ENCODE results near the gene CENPP. TPM values are rescaled to one million over a fixed set of nuclear protein-coding genes. Genes with fewer than 3 reads are reported as not detected.

Gene CENPP
- polyA plus RNA-seq, 2 of the 4 experiments (the other 2 are of a cell fraction) = 7.2 to 13.4 TPM

DNA sequence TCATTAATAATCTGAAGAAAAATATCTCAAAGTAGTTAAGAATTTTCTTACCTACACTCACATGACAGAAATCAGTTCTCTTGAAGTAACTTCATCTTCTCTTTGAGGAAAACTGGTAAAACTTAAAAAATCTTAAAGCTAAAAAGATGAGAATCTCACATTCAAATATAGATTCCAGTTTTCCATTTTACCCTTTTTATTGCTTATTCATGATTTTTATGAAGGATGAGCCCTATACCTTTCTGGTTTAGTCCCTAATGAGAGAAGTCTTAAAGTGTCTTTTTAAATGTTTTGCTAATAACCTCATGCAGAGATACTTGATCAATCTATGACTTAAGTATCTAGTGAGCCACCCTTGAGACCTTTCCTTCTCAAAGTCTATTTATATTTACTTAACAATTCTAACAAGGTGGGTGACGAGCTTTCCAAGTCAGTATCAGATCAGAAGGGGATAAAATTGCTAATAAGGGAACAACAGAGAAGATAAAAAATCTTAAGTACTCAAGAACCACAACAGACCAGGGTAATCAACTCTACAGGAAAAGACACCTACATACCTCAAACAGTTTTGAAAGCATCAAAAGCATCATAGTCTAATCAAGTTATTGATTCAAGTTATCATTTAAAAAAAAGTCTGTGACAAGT is 34.8 kb upstream of the CENPP start:
- Histone ChIP-seq H3K4me1 (peaks cover 22% of the 10 kb centered on the region), H3K4me2 (peak overlapping the region; percentile 92), H3K27ac (no peak overlapping the region), H3K9me3 (no peaks in the 10 kb centered on the region), H3K4me3 (peak overlapping the region; percentile 73; the same call in 1 of the 3 replicates)
- DNase-seq (ENCODE audit: low read depth in 1 of 2, low spot score in 1 of 2) (no peak), ATAC-seq (no peak), FAIRE-seq (no peak)
- 88% methylated on average over 1 of the region's 1 CpG for WGBS (ENCODE audit: missing lambda C conversion rate)
- POLR2A ChIA-PET = no interaction called here
- TF ChIP-seq MAFK (IDR thresholded peaks at IDR 0.05; ENCODE audit: partially characterized antibody) (peak; percentile 48), CHD2 (IDR thresholded peaks at IDR 0.05; ENCODE audit: low read length, partially characterized antibody) (no peak)
- CTCF ChIA-PET = interaction anchor here (1.0 to 5.5 kb wide), 5 partner anchors 10 to 474 kb away, joined by 3 to 38 read pairs (median 3); no protein-coding TSS in a partner anchor

DNA sequence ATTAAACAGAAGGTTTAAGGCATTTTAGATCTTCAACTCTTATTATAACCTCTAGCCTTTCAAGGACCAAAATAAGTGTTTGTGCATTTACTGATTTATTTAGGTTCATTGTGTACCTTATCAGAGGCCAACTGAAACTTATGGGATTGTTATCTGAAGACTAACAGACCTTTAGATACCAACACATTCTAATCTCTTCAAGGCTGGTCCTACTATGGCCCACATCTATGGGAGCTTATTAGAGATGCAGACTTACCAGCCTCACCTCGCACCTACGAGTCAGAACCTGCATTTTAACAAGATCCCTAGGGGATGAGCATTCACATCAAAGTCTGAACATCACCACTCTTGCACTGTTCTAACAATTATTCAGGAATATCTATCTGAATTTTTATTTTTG is 34.2 kb upstream of the CENPP start:
- TF ChIP-seq, protein P1, sequence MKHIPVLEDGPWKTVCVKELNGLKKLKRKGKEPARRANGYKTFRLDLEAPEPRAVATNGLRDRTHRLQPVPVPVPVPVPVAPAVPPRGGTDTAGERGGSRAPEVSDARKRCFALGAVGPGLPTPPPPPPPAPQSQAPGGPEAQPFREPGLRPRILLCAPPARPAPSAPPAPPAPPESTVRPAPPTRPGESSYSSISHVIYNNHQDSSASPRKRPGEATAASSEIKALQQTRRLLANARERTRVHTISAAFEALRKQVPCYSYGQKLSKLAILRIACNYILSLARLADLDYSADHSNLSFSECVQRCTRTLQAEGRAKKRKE (CRISPR knock-in tag; IDR thresholded peaks at IDR 0.05; ENCODE audit: low read depth) = no peak
- TF ChIP-seq HEYL (CRISPR knock-in tag; IDR thresholded peaks at IDR 0.05) (no peak), SMC3 (IDR thresholded peaks at IDR 0.05) (no peak), JUN (IDR thresholded peaks at IDR 0.05) (no peak), SREBF2 (IDR thresholded peaks at IDR 0.05) (no peak), TP53 (CRISPR knock-in tag; IDR thresholded peaks at IDR 0.05) (no peak), RARB (CRISPR knock-in tag; IDR thresholded peaks at IDR 0.05) (no peak), RCOR1 (IDR thresholded peaks at IDR 0.05; ENCODE audit: low read depth, low read length) (no peak), KDM5A (IDR thresholded peaks at IDR 0.05) (no peak), PHF8 (IDR thresholded peaks at IDR 0.05; ENCODE audit: borderline replicate concordance, low read depth) (no peak), POLR2AphosphoS2 (conservative IDR thresholded peaks at IDR 0.05; ENCODE audit: low read length) (no peak), CBX8 (IDR thresholded peaks at IDR 0.05) (no peak), HDAC2 (IDR thresholded peaks at IDR 0.05) (no peak)
- TF ChIP-seq, protein P2, sequence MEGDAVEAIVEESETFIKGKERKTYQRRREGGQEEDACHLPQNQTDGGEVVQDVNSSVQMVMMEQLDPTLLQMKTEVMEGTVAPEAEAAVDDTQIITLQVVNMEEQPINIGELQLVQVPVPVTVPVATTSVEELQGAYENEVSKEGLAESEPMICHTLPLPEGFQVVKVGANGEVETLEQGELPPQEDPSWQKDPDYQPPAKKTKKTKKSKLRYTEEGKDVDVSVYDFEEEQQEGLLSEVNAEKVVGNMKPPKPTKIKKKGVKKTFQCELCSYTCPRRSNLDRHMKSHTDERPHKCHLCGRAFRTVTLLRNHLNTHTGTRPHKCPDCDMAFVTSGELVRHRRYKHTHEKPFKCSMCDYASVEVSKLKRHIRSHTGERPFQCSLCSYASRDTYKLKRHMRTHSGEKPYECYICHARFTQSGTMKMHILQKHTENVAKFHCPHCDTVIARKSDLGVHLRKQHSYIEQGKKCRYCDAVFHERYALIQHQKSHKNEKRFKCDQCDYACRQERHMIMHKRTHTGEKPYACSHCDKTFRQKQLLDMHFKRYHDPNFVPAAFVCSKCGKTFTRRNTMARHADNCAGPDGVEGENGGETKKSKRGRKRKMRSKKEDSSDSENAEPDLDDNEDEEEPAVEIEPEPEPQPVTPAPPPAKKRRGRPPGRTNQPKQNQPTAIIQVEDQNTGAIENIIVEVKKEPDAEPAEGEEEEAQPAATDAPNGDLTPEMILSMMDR (IDR thresholded peaks at IDR 0.05) = no peak
- TF ChIP-seq, protein P3, sequence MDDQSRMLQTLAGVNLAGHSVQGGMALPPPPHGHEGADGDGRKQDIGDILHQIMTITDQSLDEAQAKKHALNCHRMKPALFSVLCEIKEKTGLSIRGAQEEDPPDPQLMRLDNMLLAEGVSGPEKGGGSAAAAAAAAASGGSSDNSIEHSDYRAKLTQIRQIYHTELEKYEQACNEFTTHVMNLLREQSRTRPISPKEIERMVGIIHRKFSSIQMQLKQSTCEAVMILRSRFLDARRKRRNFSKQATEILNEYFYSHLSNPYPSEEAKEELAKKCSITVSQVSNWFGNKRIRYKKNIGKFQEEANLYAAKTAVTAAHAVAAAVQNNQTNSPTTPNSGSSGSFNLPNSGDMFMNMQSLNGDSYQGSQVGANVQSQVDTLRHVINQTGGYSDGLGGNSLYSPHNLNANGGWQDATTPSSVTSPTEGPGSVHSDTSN (IDR thresholded peaks at IDR 0.05) = no peak
- TF ChIP-seq, protein P4, sequence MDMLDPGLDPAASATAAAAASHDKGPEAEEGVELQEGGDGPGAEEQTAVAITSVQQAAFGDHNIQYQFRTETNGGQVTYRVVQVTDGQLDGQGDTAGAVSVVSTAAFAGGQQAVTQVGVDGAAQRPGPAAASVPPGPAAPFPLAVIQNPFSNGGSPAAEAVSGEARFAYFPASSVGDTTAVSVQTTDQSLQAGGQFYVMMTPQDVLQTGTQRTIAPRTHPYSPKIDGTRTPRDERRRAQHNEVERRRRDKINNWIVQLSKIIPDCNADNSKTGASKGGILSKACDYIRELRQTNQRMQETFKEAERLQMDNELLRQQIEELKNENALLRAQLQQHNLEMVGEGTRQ (IDR thresholded peaks at IDR 0.05) = no peak
- TF ChIP-seq, protein P5, sequence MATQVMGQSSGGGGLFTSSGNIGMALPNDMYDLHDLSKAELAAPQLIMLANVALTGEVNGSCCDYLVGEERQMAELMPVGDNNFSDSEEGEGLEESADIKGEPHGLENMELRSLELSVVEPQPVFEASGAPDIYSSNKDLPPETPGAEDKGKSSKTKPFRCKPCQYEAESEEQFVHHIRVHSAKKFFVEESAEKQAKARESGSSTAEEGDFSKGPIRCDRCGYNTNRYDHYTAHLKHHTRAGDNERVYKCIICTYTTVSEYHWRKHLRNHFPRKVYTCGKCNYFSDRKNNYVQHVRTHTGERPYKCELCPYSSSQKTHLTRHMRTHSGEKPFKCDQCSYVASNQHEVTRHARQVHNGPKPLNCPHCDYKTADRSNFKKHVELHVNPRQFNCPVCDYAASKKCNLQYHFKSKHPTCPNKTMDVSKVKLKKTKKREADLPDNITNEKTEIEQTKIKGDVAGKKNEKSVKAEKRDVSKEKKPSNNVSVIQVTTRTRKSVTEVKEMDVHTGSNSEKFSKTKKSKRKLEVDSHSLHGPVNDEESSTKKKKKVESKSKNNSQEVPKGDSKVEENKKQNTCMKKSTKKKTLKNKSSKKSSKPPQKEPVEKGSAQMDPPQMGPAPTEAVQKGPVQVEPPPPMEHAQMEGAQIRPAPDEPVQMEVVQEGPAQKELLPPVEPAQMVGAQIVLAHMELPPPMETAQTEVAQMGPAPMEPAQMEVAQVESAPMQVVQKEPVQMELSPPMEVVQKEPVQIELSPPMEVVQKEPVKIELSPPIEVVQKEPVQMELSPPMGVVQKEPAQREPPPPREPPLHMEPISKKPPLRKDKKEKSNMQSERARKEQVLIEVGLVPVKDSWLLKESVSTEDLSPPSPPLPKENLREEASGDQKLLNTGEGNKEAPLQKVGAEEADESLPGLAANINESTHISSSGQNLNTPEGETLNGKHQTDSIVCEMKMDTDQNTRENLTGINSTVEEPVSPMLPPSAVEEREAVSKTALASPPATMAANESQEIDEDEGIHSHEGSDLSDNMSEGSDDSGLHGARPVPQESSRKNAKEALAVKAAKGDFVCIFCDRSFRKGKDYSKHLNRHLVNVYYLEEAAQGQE (IDR thresholded peaks at IDR 0.05) = no peak
- H3K4me1 ChIP-seq = peaks cover 22% of the 10 kb centered on the region
- H3K9me3 ChIP-seq = no peaks in the 10 kb centered on the region
- no peak for ATAC-seq
- POLR2A ChIA-PET = interaction anchor here (0.7 kb wide), 1 partner anchor 25 kb away, joined by 3 read pairs; no protein-coding TSS in a partner anchor
- H3K4me2 ChIP-seq = peak overlapping the region; percentile 92
- 91% methylated on average over 2 of the region's 2 CpGs for WGBS (ENCODE audit: missing lambda C conversion rate)
- H3K27ac ChIP-seq = peak overlapping the region in 1 of 2 experiments; percentile 97; a peak in 3 of 6 replicates
- no peak for FAIRE-seq
- DNase-seq (ENCODE audit: low read depth in 1 of 2, low spot score in 1 of 2) = no peak
- H3K4me3 ChIP-seq = peak overlapping the region; percentile 73
- CTCF ChIA-PET = interaction anchor here (0.5 to 5.5 kb wide), 11 partner anchors 10 to 1050 kb away, joined by 3 to 38 read pairs (median 3); no protein-coding TSS in a partner anchor

Measured in A549 (cell line).